GM19463 (cell line): ENCODE measurements around the gene PHAX.
A peak's percentile ranks its signal among the peaks of the same experiment; 100 is the strongest.
"Not testable (repeated sequence)": the region's sequence is repeated elsewhere in the genome, so short reads cannot be mapped to it uniquely, and the experiment has no call there.

Experiments used
- ATAC-seq: cut with Tn5 transposase; IDR thresholded peaks from one replicate; pipeline ENCODE4 v1.9.1; 2021; ENCODE audit warnings: mild to moderate bottlenecking, moderate library complexity; ENCODE audit not compliant: unreplicated experiment

Gene PHAX

DNA sequence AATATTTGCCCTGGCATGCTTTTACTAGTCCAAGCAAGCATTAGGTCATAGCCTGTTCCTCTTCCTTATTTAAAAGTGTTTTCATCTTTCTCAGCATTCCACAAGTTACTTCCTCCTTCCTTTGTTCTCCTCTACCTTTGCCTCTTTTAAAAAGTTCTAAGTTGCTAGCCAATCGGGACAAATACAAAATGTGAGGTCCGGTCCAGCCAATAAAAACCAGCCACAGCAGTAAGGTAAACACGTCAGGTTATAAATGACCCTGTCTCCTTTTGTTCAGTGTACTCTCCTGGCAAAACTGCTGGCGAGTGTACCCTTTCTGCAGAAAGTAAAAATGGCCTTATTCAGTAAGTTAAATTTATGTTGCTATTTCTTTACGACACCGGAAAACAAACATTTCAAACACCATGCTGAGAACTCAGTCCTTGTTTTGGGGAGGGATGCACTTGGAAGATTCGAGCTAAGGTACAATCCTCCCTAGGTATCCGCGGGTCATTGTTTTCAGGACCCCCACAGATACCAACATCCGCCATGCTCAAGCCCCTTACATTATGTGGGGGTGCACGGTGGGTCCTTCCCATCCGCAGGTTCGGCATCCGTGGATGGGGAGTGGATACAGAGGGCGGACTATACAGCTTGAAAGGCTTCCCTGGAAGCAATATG lies 646 bp upstream of the PHAX start:
- ATAC-seq: not testable (repeated sequence)

DNA sequence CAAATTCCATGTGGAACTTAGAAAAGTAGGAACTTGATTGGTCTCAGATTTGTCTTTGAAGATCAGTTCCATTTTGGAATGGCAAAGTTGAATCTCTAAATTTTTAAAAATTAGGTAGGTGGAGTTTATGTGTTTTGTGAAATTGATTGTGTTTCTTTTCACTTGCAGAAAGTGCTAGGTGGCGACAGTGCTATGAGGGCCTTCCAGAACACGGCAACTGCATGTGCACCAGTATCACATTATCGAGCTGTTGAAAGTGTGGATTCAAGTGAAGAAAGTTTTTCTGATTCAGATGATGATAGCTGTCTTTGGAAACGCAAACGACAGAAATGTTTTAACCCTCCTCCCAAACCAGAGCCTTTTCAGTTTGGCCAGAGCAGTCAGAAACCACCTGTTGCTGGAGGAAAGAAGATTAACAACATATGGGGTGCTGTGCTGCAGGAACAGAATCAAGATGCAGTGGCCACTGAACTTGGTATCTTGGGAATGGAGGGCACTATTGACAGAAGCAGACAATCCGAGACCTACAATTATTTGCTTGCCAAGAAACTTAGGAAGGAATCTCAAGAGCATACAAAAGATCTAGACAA lies 2.8 kb downstream of the PHAX start:
- ATAC-seq: no peak

DNA sequence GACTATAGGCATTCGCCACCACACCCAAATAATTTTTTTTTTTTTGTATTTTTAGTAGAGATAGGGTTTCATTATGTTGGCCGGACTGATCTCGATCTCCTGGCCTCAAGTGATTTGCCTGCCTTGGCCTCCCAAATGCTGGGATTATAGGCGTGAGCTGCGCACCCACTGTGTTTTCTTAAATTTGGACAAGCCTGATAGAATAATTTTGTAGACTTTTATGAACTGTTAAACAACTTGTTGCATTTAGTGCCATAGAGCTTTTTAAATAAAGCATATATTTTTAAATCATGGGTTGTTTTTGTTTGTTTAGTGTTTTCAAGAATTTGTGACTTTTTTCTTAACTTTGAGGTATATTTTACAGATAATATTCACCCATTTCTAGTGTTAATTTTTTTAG lies 4.8 kb downstream of the PHAX start:
- ATAC-seq: no peak

DNA sequence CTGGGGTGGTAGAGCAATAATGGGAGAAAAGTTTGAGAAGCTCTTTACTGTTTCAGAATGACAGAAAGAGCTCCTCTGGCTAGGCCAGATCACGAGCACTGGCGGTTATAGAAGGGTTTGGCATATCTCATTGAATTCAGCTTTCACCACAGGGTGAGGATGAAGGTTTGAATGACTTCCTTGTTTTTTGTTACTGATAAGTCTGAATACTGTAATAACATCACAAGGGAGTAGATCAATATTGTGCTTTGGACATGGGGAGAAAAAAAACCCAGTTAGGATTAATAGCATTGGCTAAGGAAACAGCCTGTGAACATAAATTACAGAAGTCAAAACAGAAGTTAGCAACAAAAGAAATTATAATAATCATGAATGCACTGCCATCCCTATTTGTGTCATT lies 9.4 kb downstream of the PHAX start:
- no peak for ATAC-seq

DNA sequence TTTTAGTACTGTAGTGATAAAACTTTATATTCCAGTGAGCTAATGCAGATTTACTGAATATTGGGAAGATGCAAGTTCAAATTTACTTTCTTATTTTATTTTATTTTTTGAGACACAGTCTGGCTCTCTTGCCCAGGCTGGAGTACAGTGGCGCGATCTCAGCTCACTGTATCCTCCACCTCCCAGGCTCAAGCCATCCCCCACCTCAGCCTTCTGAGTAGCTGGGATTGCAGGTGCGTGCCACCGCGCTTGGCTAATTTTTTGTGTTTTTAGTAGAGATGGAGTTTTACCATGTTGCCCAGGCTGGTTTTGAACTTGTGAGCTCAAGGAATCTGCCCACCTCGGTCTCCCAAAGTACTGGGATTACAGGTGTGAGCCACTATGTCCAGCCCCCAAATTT lies 9.9 kb downstream of the PHAX start:
- ATAC-seq: no peak

DNA sequence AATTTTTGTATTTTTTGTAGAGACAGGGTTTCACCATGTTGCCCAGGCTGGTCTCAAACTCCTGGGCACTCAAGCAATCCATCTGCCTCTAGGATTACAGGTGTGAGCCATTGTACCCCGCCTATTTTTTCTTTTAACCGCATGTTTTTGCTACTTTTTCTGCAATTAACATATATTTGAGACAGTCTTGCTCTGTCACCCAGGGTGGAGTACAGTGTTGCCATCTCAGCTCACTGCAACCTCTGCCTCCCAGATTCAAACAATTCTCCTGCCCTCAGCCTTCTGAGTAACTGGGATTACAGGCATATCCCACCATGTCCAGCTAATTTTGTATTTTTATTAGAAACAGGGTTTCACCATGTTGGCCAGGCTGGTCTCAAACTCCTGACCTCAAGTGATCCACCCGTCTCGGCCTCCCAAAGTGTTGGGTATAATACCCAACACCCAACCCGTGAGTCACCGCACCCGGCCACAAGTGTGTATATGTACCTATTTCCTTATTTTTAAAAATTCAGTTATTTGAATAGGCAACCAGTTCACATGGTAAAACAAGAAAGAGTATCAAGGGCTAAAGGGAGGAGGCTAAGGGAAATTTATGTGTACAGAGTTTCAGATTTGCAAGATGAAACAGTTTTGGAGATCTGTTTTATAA lies 13.3 kb downstream of the PHAX start:
- ATAC-seq: no peak

DNA sequence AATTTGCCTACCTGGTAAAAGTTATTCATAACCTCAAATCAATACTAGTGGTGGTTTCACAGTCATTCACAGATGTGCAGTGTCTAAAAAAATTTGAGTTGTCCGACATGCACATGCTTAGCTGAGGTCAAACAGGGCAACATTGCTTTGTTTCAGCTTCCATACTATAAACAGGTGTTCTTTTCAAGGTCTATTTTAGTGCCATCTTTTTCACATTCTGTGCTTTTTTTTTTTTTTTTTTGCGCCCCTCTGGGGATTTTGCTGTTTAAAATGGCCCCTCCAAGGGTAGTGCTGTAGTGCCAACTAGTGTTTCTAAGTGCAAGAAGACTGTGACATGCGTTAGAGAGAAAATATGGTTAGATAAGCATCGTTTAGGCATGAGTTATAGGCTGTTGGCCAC lies 14.5 kb downstream of the PHAX start:
- peak; percentile 94 for ATAC-seq

DNA sequence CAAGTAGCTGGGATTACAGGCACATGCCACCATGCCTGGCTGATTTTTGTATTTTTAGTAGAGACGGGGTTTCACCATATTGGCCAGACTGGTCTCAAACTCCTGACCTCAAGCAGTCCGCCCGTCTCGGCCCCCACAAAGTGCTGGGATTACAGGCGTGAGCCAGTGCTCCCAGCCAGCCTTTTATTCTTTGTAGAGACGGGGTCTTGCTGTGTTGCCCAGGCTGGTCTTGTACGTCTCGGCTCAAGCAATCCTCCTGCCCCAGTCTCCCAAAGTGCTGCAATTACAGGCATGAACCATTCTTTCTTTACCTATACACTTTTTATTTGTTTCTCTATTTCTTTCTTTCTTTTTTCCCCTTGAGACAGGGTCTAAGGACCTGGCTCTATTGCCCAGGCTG lies 16.9 kb downstream of the PHAX start:
- not testable (repeated sequence) for ATAC-seq

DNA sequence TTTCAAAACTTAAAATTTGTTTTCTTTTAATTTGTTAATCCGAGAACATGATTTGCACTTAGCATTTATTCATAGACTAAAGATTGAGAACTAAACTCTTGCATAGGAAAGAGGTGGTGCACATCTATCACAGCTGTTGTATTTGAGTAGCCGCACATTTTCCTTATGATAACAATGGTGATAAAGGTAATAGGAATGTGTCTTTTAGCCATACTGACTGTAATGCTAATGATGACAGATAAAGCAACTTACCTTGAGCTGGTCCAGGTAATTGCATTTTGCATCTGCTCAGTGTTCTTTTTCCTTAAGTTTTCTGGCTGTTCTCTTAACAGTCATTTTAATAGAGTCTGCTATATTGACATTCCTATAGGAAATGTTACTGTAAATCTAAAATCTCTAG lies 19.0 kb downstream of the PHAX start:
- no peak for ATAC-seq

DNA sequence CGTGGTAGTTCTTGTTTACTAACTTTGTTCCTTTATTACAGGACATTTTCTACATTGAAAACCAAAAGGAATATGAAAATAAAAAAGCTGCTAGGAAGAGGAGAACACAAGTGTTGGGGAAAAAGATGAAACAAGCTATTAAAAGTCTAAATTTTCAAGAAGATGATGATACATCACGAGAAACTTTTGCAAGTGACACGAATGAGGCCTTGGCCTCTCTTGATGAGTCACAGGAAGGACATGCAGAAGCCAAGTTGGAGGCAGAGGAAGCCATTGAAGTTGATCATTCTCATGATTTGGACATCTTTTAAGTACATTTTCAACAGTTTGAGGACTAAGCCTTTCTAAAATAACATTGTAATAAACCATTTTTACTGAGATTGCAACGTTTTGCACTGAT lies 23.8 kb downstream of the PHAX start:
- peak; percentile 47 for ATAC-seq

DNA sequence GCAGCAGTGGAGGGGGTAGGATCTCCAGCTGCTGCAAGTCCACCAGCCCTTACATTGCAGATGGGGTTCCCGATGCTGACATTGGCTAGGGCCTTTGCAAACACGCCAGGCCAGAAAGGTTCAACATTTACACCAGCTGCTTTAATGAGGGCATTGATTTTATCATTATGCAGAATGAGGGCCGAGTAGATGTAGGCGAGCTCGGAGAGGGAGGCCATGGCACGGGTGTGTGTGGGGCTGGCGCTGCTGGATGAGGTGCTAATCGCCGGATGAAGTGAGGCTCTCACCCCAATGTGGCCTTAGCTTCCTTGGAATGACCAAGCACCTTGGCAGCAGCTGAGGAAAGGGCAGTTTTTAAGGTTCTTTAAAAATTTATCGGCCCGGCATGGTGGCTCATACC lies 27.4 kb downstream of the PHAX start:
- ATAC-seq: no peak

DNA sequence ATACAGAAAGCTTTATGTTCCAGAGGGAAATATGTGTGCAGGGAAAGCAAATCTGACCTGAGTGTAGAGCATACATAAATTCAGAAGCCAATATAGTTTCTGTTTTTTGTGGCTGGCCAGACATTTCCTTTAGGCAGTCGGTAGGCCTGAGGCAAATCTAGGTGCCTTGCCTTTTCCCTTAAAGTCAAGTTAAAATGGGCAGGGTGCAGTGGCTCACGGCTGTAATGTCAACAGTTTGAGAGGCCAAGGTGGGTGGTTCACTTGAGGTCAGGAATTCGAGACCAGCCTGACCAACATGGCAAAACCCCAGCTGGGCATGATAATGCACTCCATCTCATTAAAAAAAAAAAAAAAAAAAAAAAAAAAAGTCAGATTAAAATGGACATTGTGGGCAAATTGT lies 31.2 kb downstream of the PHAX start:
- ATAC-seq: no peak

DNA sequence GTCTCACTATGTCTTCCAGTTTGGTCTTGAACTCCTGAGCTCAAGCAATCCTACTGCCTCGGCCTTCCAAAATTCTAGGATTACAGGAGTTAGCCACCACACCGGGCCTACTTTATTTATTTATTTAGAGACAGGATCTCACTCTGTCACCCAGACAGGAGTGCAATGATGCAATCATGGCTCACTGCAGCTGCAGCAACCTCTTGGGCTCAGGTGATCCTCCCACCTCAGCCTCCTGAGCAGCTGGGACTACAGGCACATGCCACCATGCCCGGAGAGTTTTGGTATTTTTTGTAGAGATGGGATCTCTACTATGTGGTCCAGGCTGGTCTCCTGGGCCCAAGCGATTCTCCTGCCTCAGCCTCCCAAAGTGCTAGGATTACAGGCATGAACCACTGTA lies 32.8 kb downstream of the PHAX start:
- no peak for ATAC-seq

DNA sequence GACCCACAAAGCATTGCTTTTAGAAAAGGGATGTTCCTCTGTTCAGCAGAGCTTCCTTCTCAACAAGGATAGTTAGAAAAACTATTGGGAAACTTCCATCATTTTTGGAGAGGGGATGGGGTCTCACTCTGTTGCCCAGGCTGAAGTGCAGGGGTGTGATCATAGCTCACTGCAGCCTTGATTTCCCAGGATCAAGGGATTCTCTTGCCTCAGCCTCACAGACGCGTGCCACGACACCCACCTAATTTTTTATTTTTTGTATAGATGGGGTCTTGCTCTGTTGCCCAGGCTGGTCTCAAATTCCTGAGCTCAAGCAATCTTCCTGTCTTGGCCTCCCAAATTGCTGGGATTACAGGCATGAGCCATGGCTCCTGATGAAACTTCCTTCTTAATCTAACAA lies 34.8 kb downstream of the PHAX start:
- no peak for ATAC-seq

DNA sequence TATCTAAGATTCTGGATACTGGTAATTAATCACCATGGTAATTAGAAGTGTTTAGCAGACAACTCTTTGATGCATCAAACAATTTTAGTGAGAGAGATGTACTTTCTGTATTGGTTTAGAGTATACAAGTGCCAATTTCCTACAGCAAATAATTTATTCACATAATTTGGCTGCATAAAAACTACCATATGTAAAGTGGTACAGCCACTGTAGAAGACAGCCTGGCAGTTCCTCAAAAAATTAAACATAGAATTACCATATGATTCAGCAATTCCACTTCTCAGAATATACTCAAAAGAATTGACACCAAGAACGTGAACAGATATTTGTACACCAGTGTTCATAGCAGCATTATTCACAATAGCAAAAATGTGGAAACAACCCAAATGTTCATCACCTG lies 36.2 kb downstream of the PHAX start:
- no peak for ATAC-seq

DNA sequence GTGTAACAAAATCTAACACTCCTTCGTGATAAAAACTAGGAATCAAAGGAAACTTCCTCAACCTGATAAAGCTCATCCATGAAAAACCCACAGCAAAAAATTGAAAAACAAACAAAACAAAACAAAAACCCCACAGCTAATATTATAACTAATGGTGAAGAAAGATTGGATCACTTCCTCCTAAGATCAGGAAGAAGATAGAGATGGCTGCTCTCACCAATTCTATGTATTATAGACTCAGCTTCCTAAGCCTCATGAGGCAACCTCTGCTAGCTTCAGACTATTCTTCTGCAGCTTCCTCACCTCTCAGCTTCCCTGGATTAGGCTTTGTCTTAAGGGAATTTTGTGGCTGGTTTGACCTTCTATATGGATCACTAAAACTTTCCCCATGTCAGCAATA lies 40.1 kb downstream of the PHAX start:
- peak; percentile 23 for ATAC-seq

DNA sequence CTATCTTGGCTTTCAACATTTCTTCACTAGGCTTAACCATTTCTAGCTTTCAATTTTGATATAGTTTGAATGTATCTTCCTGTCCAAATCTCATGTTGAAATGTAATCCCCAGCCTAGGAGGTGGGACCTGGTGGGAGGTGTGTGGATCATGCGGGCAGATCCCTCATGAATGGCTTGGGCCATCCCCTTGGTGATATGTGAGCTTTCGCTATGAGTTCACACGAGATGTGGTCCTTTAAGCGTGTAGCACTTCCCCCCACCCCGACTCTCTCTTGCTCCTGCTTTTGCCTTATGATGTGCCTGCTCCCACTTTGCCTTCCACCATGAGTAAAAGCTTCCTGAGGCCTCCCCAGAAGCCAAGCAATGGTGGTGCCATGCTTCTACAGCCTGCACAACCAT lies 40.6 kb downstream of the PHAX start:
- ATAC-seq: peak; percentile 84

DNA sequence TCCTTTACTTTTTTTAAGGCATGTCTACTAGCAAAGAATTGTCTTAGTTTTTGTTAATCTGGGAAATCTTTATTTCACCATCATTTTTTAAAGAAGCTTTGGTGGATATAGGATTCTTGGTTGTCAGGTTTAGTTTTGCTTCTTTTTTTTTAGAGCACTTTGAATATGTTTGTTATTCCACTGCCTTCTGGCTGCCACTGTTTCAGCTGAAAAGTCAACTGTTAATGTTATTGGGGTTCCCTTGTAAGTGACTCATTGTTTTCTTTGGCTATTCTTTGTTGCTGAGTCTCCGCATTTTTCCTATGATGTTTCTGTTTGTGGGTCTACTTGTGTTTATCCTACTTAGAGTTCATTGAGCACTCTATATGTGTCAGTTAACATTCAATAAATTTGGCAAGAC lies 44.4 kb downstream of the PHAX start:
- no peak for ATAC-seq

DNA sequence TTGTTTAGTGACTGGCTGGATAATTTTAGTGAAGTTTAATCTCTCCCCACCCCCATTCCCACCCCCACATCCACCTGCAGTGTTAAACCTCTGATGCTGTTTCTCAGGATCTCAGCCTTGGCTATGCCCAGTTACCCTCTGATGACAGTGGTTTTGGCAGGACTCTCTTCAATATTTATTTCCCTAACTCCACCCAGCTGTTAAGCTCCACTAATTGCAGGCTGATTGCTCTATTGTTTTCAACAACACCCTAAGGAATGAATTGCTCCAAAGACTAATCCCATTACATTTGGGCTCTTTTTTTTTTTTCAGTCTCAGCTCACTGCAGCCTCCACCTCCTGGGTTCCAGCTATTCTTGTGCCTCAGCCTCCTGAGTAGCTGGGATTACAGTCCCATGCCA lies 46.3 kb downstream of the PHAX start:
- no peak for ATAC-seq

DNA sequence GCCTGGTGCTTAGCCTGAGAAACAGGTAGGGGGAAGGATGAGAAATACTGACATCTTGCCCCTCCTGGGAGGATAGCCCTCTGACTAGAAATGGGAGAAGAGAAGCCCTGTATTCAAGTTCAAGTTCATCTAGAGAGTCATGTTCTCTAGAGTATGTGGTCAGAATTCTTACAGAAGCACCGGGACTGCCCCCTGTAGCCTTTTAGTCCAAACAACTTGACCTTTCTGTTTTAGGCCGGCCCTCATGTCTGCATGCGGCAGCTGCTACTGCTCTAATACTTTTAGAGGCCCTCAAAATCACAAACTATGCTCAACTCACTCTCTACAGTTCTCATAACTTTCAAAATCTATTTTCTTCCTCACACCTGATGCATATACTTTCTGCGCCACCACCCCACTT lies 47.7 kb downstream of the PHAX start:
- no peak for ATAC-seq

DNA sequence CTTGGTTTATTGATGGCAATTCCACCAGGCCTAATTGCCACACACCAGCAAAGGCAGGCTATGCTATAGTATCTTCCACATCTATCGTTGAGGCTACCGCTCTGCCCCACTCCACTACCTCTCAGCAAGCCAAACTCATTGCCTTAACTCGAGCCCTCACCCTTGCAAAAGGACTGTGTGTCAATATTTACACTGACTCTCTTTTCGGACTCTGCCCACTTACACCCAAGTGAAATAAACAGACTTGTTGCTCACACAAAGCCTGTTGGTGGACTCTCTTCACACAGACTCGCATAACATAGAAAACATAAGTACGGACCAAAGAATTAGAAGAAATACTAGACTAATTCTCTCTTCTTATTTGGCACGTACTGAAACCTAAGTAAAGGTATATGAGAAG lies 48.3 kb downstream of the PHAX start:
- not testable (repeated sequence) for ATAC-seq

DNA sequence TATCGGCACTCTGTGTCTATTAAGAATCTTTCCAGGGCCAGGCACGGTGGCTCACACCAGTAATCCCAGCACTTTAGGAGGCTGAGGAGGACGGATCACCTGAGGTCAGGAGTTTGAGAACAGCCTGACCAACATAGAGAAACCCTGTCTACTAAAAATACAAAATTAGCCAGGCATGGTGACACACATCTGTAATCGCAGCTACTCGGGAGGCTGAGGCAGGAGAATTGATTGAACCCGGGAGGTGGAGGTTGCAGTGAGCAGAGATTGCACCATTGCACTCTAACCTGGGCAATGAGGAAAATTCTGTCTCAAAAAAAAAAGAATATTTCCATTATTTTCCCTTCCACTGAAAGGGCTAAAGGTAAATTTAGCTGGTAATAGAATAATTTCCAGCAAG lies 49.0 kb downstream of the PHAX start:
- ATAC-seq: not testable (repeated sequence)

DNA sequence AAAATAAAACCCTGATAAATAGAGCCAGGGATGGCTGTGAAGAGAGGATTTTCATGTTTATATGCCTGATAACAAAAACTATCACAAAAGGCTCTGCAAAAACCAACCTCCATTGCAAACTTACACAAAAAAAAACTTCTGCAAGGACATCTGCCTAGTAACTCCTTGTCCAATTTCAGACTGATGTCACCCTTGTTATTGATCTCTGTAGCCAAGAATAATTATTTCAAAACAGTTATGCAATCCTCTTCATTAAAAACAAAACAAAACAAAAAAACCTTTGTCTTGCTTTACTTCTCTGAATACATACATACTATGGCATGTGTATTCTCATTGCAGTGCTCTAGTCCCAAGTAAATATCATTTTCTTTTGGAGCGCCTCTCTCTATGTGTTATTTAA lies 49.7 kb downstream of the PHAX start:
- ATAC-seq: peak; percentile 10
